GM19395 (cell line): Measurements from ENCODE around the gene TMBIM1.

ENCODE experiments used
- ATAC-seq: cut with Tn5 transposase; IDR thresholded peaks from one replicate; pipeline ENCODE4 v1.9.1; 2021; ENCODE audit warnings: mild to moderate bottlenecking, moderate library complexity; ENCODE audit not compliant: unreplicated experiment

TMBIM1 gene

GRCh38 chr2:218292048-218293014 is at the start of gene TMBIM1:
Gene TMBIM1 (minus strand): TSS chr2:218292503. CDS start chr2:218282141, 10,362 bp downstream.
- peak; percentile 72 for ATAC-seq

GRCh38 chr2:218341381-218341780 is 49.1 kb upstream of the TMBIM1 start:
- ATAC-seq = no peak

- no peak for ATAC-seq
Observed at GRCh38 chr2:218340656-218341055, 48.4 kb upstream of the TMBIM1 start.

GRCh38 chr2:218334531-218334930 is 42.2 kb upstream of the TMBIM1 start:
- no peak for ATAC-seq

GRCh38 chr2:218332920-218333645 is 40.8 kb upstream of the TMBIM1 start:
- no peak for ATAC-seq

GRCh38 chr2:218332288-218332687 is 40.0 kb upstream of the TMBIM1 start:
- no peak for ATAC-seq

GRCh38 chr2:218331745-218332144 is 39.4 kb upstream of the TMBIM1 start:
- ATAC-seq = no peak

GRCh38 chr2:218329826-218330593 is 37.7 kb upstream of the TMBIM1 start:
- ATAC-seq = peak; percentile 45

GRCh38 chr2:218329027-218329825 is 36.9 kb upstream of the TMBIM1 start:
- ATAC-seq = peak; percentile 40

GRCh38 chr2:218328294-218328693 is 36.0 kb upstream of the TMBIM1 start:
- no peak for ATAC-seq

GRCh38 chr2:218327451-218328210 is 35.3 kb upstream of the TMBIM1 start:
- ATAC-seq = no peak

- no peak for ATAC-seq
Observed at GRCh38 chr2:218326315-218326714, 34.0 kb upstream of the TMBIM1 start.

GRCh38 chr2:218325566-218326160 is 33.4 kb upstream of the TMBIM1 start:
- ATAC-seq = no peak

- no peak for ATAC-seq
Observed at GRCh38 chr2:218323526-218324472, 31.5 kb upstream of the TMBIM1 start.

- peak; percentile 68 for ATAC-seq
Observed at GRCh38 chr2:218322768-218323525, 30.6 kb upstream of the TMBIM1 start.

- ATAC-seq = no peak
Observed at GRCh38 chr2:218320704-218321336, 28.5 kb upstream of the TMBIM1 start.
